Measurements from ENCODE around the gene CHAT. TPM values are rescaled to one million over a fixed set of nuclear protein-coding genes. Genes with fewer than 3 reads are reported as not detected.
A peak's percentile ranks its signal among the peaks of the same experiment; 100 is the strongest.

CHAT gene
- 0.34 and 0.62 TPM in 2 replicates for total RNA-seq (ENCODE audit: low replicate concordance)
- long read RNA-seq, result 0 reads

- H3K27me3 Mint-ChIP-seq, result peaks cover 86% of the 10 kb centered on the region
- no peak for TF ChIP-seq CTCF (conservative IDR thresholded peaks at IDR 0.05)
- H3K4me3 Mint-ChIP-seq, result peak within 1 kb of the TSS; percentile 73
- no peaks in the 10 kb centered on the region for H3K9me3 Mint-ChIP-seq
- no peak for DNase-seq (ENCODE audit: extremely low spot score, unreplicated experiment)
- no peak within 1 kb of the TSS for H3K27ac Mint-ChIP-seq
- H3K4me1 Mint-ChIP-seq (ENCODE audit: unreplicated experiment), result peaks cover 10% of the 10 kb centered on the region
- H3K36me3 Mint-ChIP-seq, result peaks cover 7% of the 10 kb centered on the region
Measured at GRCh38 chr10:49613882-49614241, at the start of gene CHAT. TSS of gene CHAT (plus strand) at chr10:49614037. CDS start at chr10:49614190, 153 bp downstream.

- H3K4me1 Mint-ChIP-seq (ENCODE audit: unreplicated experiment), result no peaks in the 10 kb centered on the region
- no peak for DNase-seq (ENCODE audit: extremely low spot score, unreplicated experiment)
- H3K27me3 Mint-ChIP-seq, result peaks cover 15% of the 10 kb centered on the region
Measured at GRCh38 chr10:49564461-49565009, 49.3 kb upstream of the CHAT start.

GRCh38 chr10:49567810-49568209 lies 46.0 kb upstream of the CHAT start:
- Mint-ChIP-seq H3K27me3 (peaks cover 9% of the 10 kb centered on the region), H3K9me3 (peaks cover 6% of the 10 kb centered on the region), H3K4me1 (ENCODE audit: unreplicated experiment) (no peaks in the 10 kb centered on the region), H3K27ac (no peak overlapping the region), H3K36me3 (no peaks in the 10 kb centered on the region), H3K4me3 (no peak overlapping the region)
- DNase-seq (ENCODE audit: extremely low spot score, unreplicated experiment), result no peak
- no peak for TF ChIP-seq CTCF (conservative IDR thresholded peaks at IDR 0.05)

More at GRCh38 chr10:49564461-49565009, 49.3 kb upstream of the CHAT start:
- H3K4me3 Mint-ChIP-seq, result no peak overlapping the region
- H3K27ac Mint-ChIP-seq, result no peak overlapping the region
- no peaks in the 10 kb centered on the region for H3K36me3 Mint-ChIP-seq
- TF ChIP-seq CTCF (conservative IDR thresholded peaks at IDR 0.05), result no peak
- peaks cover 6% of the 10 kb centered on the region for H3K9me3 Mint-ChIP-seq

- Mint-ChIP-seq H3K4me1 (ENCODE audit: unreplicated experiment) (no peaks in the 10 kb centered on the region), H3K27me3 (peaks cover 9% of the 10 kb centered on the region), H3K9me3 (peaks cover 6% of the 10 kb centered on the region), H3K4me3 (no peak overlapping the region), H3K27ac (no peak overlapping the region), H3K36me3 (no peaks in the 10 kb centered on the region)
- TF ChIP-seq CTCF (conservative IDR thresholded peaks at IDR 0.05), result no peak
- DNase-seq (ENCODE audit: extremely low spot score, unreplicated experiment), result no peak
Measured at GRCh38 chr10:49568235-49568634, 45.6 kb upstream of the CHAT start.

GRCh38 chr10:49569031-49569631 lies 44.7 kb upstream of the CHAT start:
- no peak overlapping the region for H3K27ac Mint-ChIP-seq
- H3K36me3 Mint-ChIP-seq, result no peaks in the 10 kb centered on the region

More at GRCh38 chr10:49569031-49569631, 44.7 kb upstream of the CHAT start:
- TF ChIP-seq CTCF (conservative IDR thresholded peaks at IDR 0.05), result no peak
- Mint-ChIP-seq H3K9me3 (peaks cover 6% of the 10 kb centered on the region), H3K4me3 (no peak overlapping the region), H3K4me1 (ENCODE audit: unreplicated experiment) (no peaks in the 10 kb centered on the region), H3K27me3 (peaks cover 9% of the 10 kb centered on the region)
- DNase-seq (ENCODE audit: extremely low spot score, unreplicated experiment), result no peak
